Activated naive CD4-positive, alpha-beta T cell treated with anti-CD3 and anti-CD28 coated beads, Interleukin-2, amount 50 U/mL, for 72 hours (primary cell): Measurements from ENCODE around the gene CARNS1. TPM values are rescaled to one million over a fixed set of nuclear protein-coding genes. Genes with fewer than 3 reads are reported as not detected.
A peak's percentile ranks its signal among the peaks of the same experiment; 100 is the strongest.
"Not testable (repeated sequence)": the region's sequence is repeated elsewhere in the genome, so short reads cannot be mapped to it uniquely, and the experiment has no call there.

Experiments used
- ATAC-seq, 2 donors: fragments of 150-1000 bp; cut with Tn5 transposase; 2 replicates each; pipeline ENCODE4 v1.10.0; 2021; ENCODE audit warnings: mild to moderate bottlenecking in 2 of 2, moderate library complexity in 2 of 2
- DNase-seq, 2 donors: peaks; one replicate each; pipeline ENCODE4 v3.0.0; 2021 to 2022; ENCODE audit warnings: low spot score in 2 of 2
- H3K27ac Mint-ChIP-seq, 2 donors: one replicate each; pipeline ENCODE4 v1.8.0; 2022; ENCODE audit warnings: mild to moderate bottlenecking in 2 of 2, mixed read lengths in 2 of 2
- H3K36me3 Mint-ChIP-seq, 2 donors: one replicate each; pipeline ENCODE4 v1.8.0; 2022; ENCODE audit warnings: mixed read lengths in 2 of 2
- H3K9me3 Mint-ChIP-seq, 2 donors: one replicate each; pipeline ENCODE4 v1.8.0; 2022; ENCODE audit warnings: mixed read lengths in 2 of 2
- total RNA-seq, 2 donors: library from RNA; stranded (reverse); gene quantifications; one replicate each; pipeline ENCODE4 v1.2.3, GENCODE V29; 2022

CARNS1 gene
- total RNA-seq, 2 donors from 2014 or later: 1.4 to 4.5 TPM

GRCh38 chr11:67402192-67402839, 13.2 kb upstream of the CARNS1 start:
- H3K36me3 Mint-ChIP-seq: peaks cover 27 to 44% of the 10 kb centered on the region in 2 donors

GRCh38 chr11:67403085-67403484, 12.4 kb upstream of the CARNS1 start:
- Mint-ChIP-seq H3K36me3 (peaks cover 30 to 41% of the 10 kb centered on the region in 2 donors), H3K27ac (peak overlapping the region; percentile 50 to 85)
- not testable (repeated sequence) for H3K9me3 Mint-ChIP-seq, DNase-seq, ATAC-seq

More at GRCh38 chr11:67402192-67402839, 13.2 kb upstream of the CARNS1 start:
- not testable (repeated sequence) for H3K9me3 Mint-ChIP-seq, ATAC-seq, DNase-seq
- peak overlapping the region; percentile 63 to 74 for H3K27ac Mint-ChIP-seq

GRCh38 chr11:67404515-67405195, 10.8 kb upstream of the CARNS1 start:
- H3K27ac Mint-ChIP-seq: peak overlapping the region; percentile 85 to 97
- peaks cover 30 to 41% of the 10 kb centered on the region in 2 donors for H3K36me3 Mint-ChIP-seq
- DNase-seq: peak; percentile 41 to 79
- ATAC-seq: peak in 1 of 2 donors; percentile 11
- no peaks in the 10 kb centered on the region for H3K9me3 Mint-ChIP-seq

- Mint-ChIP-seq H3K27ac (peak overlapping the region; percentile 85 to 97), H3K36me3 (peaks cover 28 to 46% of the 10 kb centered on the region in 2 donors), H3K9me3 (no peaks in the 10 kb centered on the region)
- DNase-seq (peak in 1 of 2 donors; percentile 26), ATAC-seq (no peak)
Observed at GRCh38 chr11:67405196-67405567, 10.3 kb upstream of the CARNS1 start.

GRCh38 chr11:67405688-67406339, 9.7 kb upstream of the CARNS1 start:
- peak overlapping the region; percentile 85 to 95 for H3K27ac Mint-ChIP-seq
- H3K36me3 Mint-ChIP-seq: peaks cover 22 to 40% of the 10 kb centered on the region in 2 donors
- H3K9me3 Mint-ChIP-seq: no peaks in the 10 kb centered on the region

GRCh38 chr11:67406420-67406968, 9.0 kb upstream of the CARNS1 start:
- peak overlapping the region; percentile 85 to 95 for H3K27ac Mint-ChIP-seq
- DNase-seq (no peak), ATAC-seq (no peak)
- H3K36me3 Mint-ChIP-seq: peaks cover 19 to 40% of the 10 kb centered on the region in 2 donors
- no peaks in the 10 kb centered on the region for H3K9me3 Mint-ChIP-seq

More at GRCh38 chr11:67405688-67406339, 9.7 kb upstream of the CARNS1 start:
- DNase-seq: no peak
- no peak for ATAC-seq

GRCh38 chr11:67406969-67407687, 8.3 kb upstream of the CARNS1 start:
- Mint-ChIP-seq H3K36me3 (peaks cover 19 to 40% of the 10 kb centered on the region in 2 donors), H3K27ac (peak overlapping the region; percentile 73 to 85), H3K9me3 (no peaks in the 10 kb centered on the region)
- ATAC-seq (no peak), DNase-seq (no peak)

GRCh38 chr11:67407688-67408163, 7.8 kb upstream of the CARNS1 start:
- Mint-ChIP-seq H3K27ac (peak overlapping the region; percentile 85 to 88), H3K36me3 (peaks cover 19 to 40% of the 10 kb centered on the region in 2 donors), H3K9me3 (no peaks in the 10 kb centered on the region)
- DNase-seq: no peak
- ATAC-seq: no peak

- H3K36me3 Mint-ChIP-seq: peaks cover 19 to 40% of the 10 kb centered on the region in 2 donors
- peak overlapping the region; percentile 85 to 88 for H3K27ac Mint-ChIP-seq
- DNase-seq (no peak), ATAC-seq (peak; percentile 10 to 20)
- no peaks in the 10 kb centered on the region for H3K9me3 Mint-ChIP-seq
Observed at GRCh38 chr11:67408437-67409200, 6.9 kb upstream of the CARNS1 start.

GRCh38 chr11:67409261-67409666, 6.2 kb upstream of the CARNS1 start:
- Mint-ChIP-seq H3K36me3 (peaks cover 19 to 39% of the 10 kb centered on the region in 2 donors), H3K9me3 (no peaks in the 10 kb centered on the region)

GRCh38 chr11:67409781-67410368, 5.6 kb upstream of the CARNS1 start:
- Mint-ChIP-seq H3K9me3 (no peaks in the 10 kb centered on the region), H3K27ac (peak overlapping the region; percentile 85), H3K36me3 (peaks cover 13 to 33% of the 10 kb centered on the region in 2 donors)
- DNase-seq (no peak), ATAC-seq (peak in 1 of 2 donors; percentile 9)

More at GRCh38 chr11:67409261-67409666, 6.2 kb upstream of the CARNS1 start:
- ATAC-seq (peak; percentile 64 to 72), DNase-seq (peak in 1 of 2 donors; percentile 83)
- peak overlapping the region in 1 of 2 donors; percentile 85 for H3K27ac Mint-ChIP-seq

GRCh38 chr11:67410369-67410831, 5.1 kb upstream of the CARNS1 start:
- ATAC-seq: no peak
- Mint-ChIP-seq H3K9me3 (no peaks in the 10 kb centered on the region), H3K27ac (peak overlapping the region; percentile 44 to 85), H3K36me3 (peaks cover 10 to 27% of the 10 kb centered on the region in 2 donors)
- no peak for DNase-seq

GRCh38 chr11:67410984-67411784, 4.3 kb upstream of the CARNS1 start:
- Mint-ChIP-seq H3K36me3 (peaks cover 8 to 19% of the 10 kb centered on the region in 2 donors), H3K9me3 (no peaks in the 10 kb centered on the region), H3K27ac (peak overlapping the region in 1 of 2 donors; percentile 85)
- ATAC-seq: no peak
- no peak for DNase-seq

- Mint-ChIP-seq H3K36me3 (peaks cover 8 to 14% of the 10 kb centered on the region in 2 donors), H3K27ac (peak overlapping the region; percentile 29 to 85), H3K9me3 (no peaks in the 10 kb centered on the region)
- DNase-seq (no peak), ATAC-seq (no peak)
Observed at GRCh38 chr11:67411785-67412152, 3.7 kb upstream of the CARNS1 start.
